Measurements from ENCODE around the gene LAMA3.

LAMA3 gene

GRCh38 chr18:23689031-23689615 is at the start of gene LAMA3:
Gene LAMA3 (plus strand): TSS chr18:23689453. CDS start chr18:23689684, 231 bp downstream.
- no peak for DNase-seq

GRCh38 chr18:23640052-23640451 is 49.2 kb upstream of the LAMA3 start:
- no peak for DNase-seq

GRCh38 chr18:23641143-23641720 is 48.0 kb upstream of the LAMA3 start:
- DNase-seq = no peak

GRCh38 chr18:23641937-23642666 is 47.2 kb upstream of the LAMA3 start:
- no peak for DNase-seq

- no peak for DNase-seq
Observed at GRCh38 chr18:23643815-23644490, 45.3 kb upstream of the LAMA3 start.

- DNase-seq = no peak
Observed at GRCh38 chr18:23645568-23646175, 43.6 kb upstream of the LAMA3 start.

- DNase-seq = no peak
Observed at GRCh38 chr18:23646282-23646681, 43.0 kb upstream of the LAMA3 start.

- DNase-seq = no peak
Observed at GRCh38 chr18:23648456-23648855, 40.8 kb upstream of the LAMA3 start.

GRCh38 chr18:23648940-23649607 is 40.2 kb upstream of the LAMA3 start:
- no peak for DNase-seq

- no peak for DNase-seq
Observed at GRCh38 chr18:23650968-23651927, 38.0 kb upstream of the LAMA3 start.

GRCh38 chr18:23652232-23652631 is 37.0 kb upstream of the LAMA3 start:
- DNase-seq = no peak

- no peak for DNase-seq
Observed at GRCh38 chr18:23658285-23658684, 31.0 kb upstream of the LAMA3 start.

- DNase-seq = no peak
Observed at GRCh38 chr18:23661735-23662308, 27.4 kb upstream of the LAMA3 start.

- no peak for DNase-seq
Observed at GRCh38 chr18:23662309-23663263, 26.7 kb upstream of the LAMA3 start, which contains the start of gene ANKRD29. Gene ANKRD29 (minus strand): TSS chr18:23662911. CDS start chr18:23662730, 181 bp downstream.

GRCh38 chr18:23664674-23665073 is 24.6 kb upstream of the LAMA3 start:
- DNase-seq = no peak

GRCh38 chr18:23667114-23667513 is 22.1 kb upstream of the LAMA3 start:
- no peak for DNase-seq

- DNase-seq = no peak
Observed at GRCh38 chr18:23668731-23669130, 20.5 kb upstream of the LAMA3 start.

GRCh38 chr18:23669202-23669766 is 20.0 kb upstream of the LAMA3 start:
- DNase-seq = no peak

GRCh38 chr18:23669804-23670405 is 19.3 kb upstream of the LAMA3 start:
- DNase-seq = no peak

Measured in NCI-H187 treated with DMSO at 0.1 percent for 48 hours (cell line).